ENCODE results near the gene COA8. TPM values are rescaled to one million over a fixed set of nuclear protein-coding genes. Genes with fewer than 3 reads are reported as not detected.
A peak's percentile ranks its signal among the peaks of the same experiment; 100 is the strongest.

The COA8 gene
- total RNA-seq, 2 donors from 2014 or later, result 40.0 to 47.8 TPM

GRCh38 chr14:103545219-103545914, 17.4 kb upstream of the COA8 start:
- Mint-ChIP-seq H3K27ac (no peak overlapping the region), H3K27me3 (ENCODE audit: low read depth) (no peaks in the 10 kb centered on the region), H3K4me1 (ENCODE audit: low read depth) (no peaks in the 10 kb centered on the region), H3K4me3 (no peak overlapping the region), H3K36me3 (ENCODE audit: insufficient read depth in 2 of 2) (no peaks in the 10 kb centered on the region), H3K9me3 (no peaks in the 10 kb centered on the region)
- DNase-seq (no peak), ATAC-seq (replicated peaks in 1 of 2) (no peak)

GRCh38 chr14:103545915-103546651, 16.7 kb upstream of the COA8 start:
- H3K27me3 Mint-ChIP-seq (ENCODE audit: low read depth), result no peaks in the 10 kb centered on the region
- H3K4me3 Mint-ChIP-seq, result no peak overlapping the region
- no peaks in the 10 kb centered on the region for H3K36me3 Mint-ChIP-seq (ENCODE audit: insufficient read depth in 2 of 2)
- ATAC-seq (replicated peaks in 1 of 2) (no peak), DNase-seq (no peak)
- no peak overlapping the region for H3K27ac Mint-ChIP-seq
- no peaks in the 10 kb centered on the region for H3K9me3 Mint-ChIP-seq
- no peaks in the 10 kb centered on the region for H3K4me1 Mint-ChIP-seq (ENCODE audit: low read depth)

GRCh38 chr14:103546652-103547454, 15.9 kb upstream of the COA8 start:
- no peak overlapping the region for H3K4me3 Mint-ChIP-seq
- DNase-seq (peak; percentile 77 to 81), ATAC-seq (replicated peaks in 1 of 2) (peak; percentile 74 to 79)
- H3K27me3 Mint-ChIP-seq (ENCODE audit: low read depth), result no peaks in the 10 kb centered on the region
- H3K4me1 Mint-ChIP-seq (ENCODE audit: low read depth), result no peaks in the 10 kb centered on the region
- no peaks in the 10 kb centered on the region for H3K36me3 Mint-ChIP-seq (ENCODE audit: insufficient read depth in 2 of 2)
- no peak overlapping the region for H3K27ac Mint-ChIP-seq
- H3K9me3 Mint-ChIP-seq, result no peaks in the 10 kb centered on the region

GRCh38 chr14:103547455-103547940, 15.3 kb upstream of the COA8 start:
- Mint-ChIP-seq H3K27me3 (ENCODE audit: low read depth) (no peaks in the 10 kb centered on the region), H3K9me3 (no peaks in the 10 kb centered on the region), H3K4me1 (ENCODE audit: low read depth) (no peaks in the 10 kb centered on the region), H3K4me3 (no peak overlapping the region), H3K36me3 (ENCODE audit: insufficient read depth in 2 of 2) (no peaks in the 10 kb centered on the region), H3K27ac (no peak overlapping the region)
- DNase-seq (no peak), ATAC-seq (replicated peaks in 1 of 2) (no peak)

- H3K36me3 Mint-ChIP-seq (ENCODE audit: insufficient read depth in 2 of 2), result no peaks in the 10 kb centered on the region
- ATAC-seq (replicated peaks in 1 of 2), result no peak
- no peaks in the 10 kb centered on the region for H3K4me1 Mint-ChIP-seq (ENCODE audit: low read depth)
- no peaks in the 10 kb centered on the region for H3K9me3 Mint-ChIP-seq
- H3K4me3 Mint-ChIP-seq, result no peak overlapping the region
- DNase-seq, result no peak
- no peak overlapping the region for H3K27ac Mint-ChIP-seq
- H3K27me3 Mint-ChIP-seq (ENCODE audit: low read depth), result no peaks in the 10 kb centered on the region
Measured at GRCh38 chr14:103547941-103548462, 14.8 kb upstream of the COA8 start.

- Mint-ChIP-seq H3K4me1 (ENCODE audit: low read depth) (no peaks in the 10 kb centered on the region), H3K36me3 (ENCODE audit: insufficient read depth in 2 of 2) (no peaks in the 10 kb centered on the region), H3K27me3 (ENCODE audit: low read depth) (no peaks in the 10 kb centered on the region), H3K27ac (no peak overlapping the region), H3K4me3 (no peak overlapping the region), H3K9me3 (no peaks in the 10 kb centered on the region)
- ATAC-seq (replicated peaks in 1 of 2) (no peak), DNase-seq (no peak)
Measured at GRCh38 chr14:103548463-103549351, 14.1 kb upstream of the COA8 start.

- Mint-ChIP-seq H3K27ac (no peak overlapping the region), H3K4me3 (no peak overlapping the region), H3K36me3 (ENCODE audit: insufficient read depth in 2 of 2) (no peaks in the 10 kb centered on the region), H3K9me3 (no peaks in the 10 kb centered on the region), H3K4me1 (ENCODE audit: low read depth) (no peaks in the 10 kb centered on the region), H3K27me3 (ENCODE audit: low read depth) (no peaks in the 10 kb centered on the region)
- ATAC-seq (replicated peaks in 1 of 2), result no peak
- no peak for DNase-seq
Measured at GRCh38 chr14:103549361-103550311, 13.1 kb upstream of the COA8 start.

- no peak overlapping the region for H3K4me3 Mint-ChIP-seq
- ATAC-seq (replicated peaks in 1 of 2) (no peak), DNase-seq (no peak)
- H3K27ac Mint-ChIP-seq, result no peak overlapping the region
- H3K9me3 Mint-ChIP-seq, result no peaks in the 10 kb centered on the region
- no peaks in the 10 kb centered on the region for H3K36me3 Mint-ChIP-seq (ENCODE audit: insufficient read depth in 2 of 2)
- H3K4me1 Mint-ChIP-seq (ENCODE audit: low read depth), result no peaks in the 10 kb centered on the region
- H3K27me3 Mint-ChIP-seq (ENCODE audit: low read depth), result no peaks in the 10 kb centered on the region
Measured at GRCh38 chr14:103550451-103551337, 12.1 kb upstream of the COA8 start.

- Mint-ChIP-seq H3K4me1 (ENCODE audit: low read depth) (no peaks in the 10 kb centered on the region), H3K27me3 (ENCODE audit: low read depth) (no peaks in the 10 kb centered on the region), H3K4me3 (no peak overlapping the region), H3K9me3 (no peaks in the 10 kb centered on the region), H3K27ac (no peak overlapping the region), H3K36me3 (ENCODE audit: insufficient read depth in 2 of 2) (no peaks in the 10 kb centered on the region)
- DNase-seq (no peak), ATAC-seq (replicated peaks in 1 of 2) (no peak)
Measured at GRCh38 chr14:103551338-103551762, 11.4 kb upstream of the COA8 start.

- ATAC-seq (replicated peaks in 1 of 2) (no peak), DNase-seq (no peak)
- Mint-ChIP-seq H3K9me3 (no peaks in the 10 kb centered on the region), H3K27ac (no peak overlapping the region), H3K27me3 (ENCODE audit: low read depth) (no peaks in the 10 kb centered on the region), H3K4me3 (no peak overlapping the region), H3K36me3 (ENCODE audit: insufficient read depth in 2 of 2) (no peaks in the 10 kb centered on the region), H3K4me1 (ENCODE audit: low read depth) (no peaks in the 10 kb centered on the region)
Measured at GRCh38 chr14:103552011-103552845, 10.5 kb upstream of the COA8 start.
